ENCODE data around the gene NAGLU.

The NAGLU gene

DNA sequence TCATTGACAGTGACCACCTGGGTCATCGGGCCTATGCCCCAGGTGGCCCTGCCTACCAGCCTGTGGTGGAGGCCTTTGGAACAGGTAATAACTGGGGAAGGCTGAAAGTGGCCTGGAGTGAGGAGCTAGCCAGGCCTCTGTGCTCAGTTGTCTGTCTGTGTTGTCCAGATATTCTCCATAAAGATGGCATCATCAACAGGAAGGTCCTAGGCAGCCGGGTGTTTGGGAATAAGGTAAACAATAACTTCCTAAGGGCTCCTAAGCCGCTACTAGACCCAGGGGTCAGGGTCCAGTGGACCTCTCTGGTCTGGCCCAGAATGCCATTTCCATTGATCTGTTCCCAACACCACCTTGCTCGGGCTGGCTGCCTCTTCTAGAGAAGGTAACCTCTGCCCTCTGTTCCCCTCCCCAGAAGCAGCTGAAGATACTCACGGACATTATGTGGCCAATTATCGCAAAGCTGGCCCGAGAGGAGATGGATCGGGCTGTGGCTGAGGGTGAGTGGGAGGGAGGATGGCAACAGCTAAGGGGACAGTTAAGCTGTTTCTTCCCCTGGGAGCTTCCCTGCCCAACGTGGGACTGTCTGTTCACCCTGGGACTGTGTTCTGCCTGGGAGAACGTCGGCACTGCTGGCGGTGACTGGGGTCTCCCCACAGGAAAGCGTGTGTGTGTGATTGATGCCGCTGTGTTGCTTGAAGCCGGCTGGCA, 28.9 kb downstream of the NAGLU start:
- DNase-seq (ENCODE audit: low spot score): no peak

DNA sequence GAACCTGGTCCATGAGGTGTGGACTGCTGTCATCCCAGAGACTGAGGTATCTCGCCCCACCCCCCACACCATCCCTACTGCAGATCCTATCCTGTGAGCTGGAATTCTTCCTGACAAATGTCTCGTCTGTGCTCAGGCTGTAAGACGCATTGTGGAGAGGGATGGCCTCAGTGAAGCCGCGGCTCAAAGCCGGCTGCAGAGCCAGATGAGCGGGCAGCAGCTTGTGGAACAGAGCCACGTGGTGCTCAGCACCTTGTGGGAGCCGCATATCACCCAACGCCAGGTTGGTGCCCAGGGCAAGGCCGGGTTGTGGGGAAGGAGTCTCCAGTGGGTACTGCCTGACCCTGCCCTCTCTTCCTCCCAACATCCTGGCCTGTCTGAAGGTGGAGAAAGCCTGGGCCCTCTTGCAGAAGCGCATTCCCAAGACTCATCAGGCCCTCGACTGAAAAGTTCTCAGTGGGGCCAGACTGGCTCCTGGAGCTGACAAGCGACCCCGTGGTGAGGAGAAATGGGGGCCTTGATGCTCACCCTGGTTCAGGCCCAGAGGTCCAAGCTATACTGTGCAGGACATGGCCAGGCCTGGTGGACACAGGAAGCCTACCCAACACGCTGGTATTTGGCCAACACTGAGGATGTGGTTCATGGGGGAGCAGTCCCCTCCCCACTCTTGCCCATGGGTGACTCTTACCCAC, 29.6 kb downstream of the NAGLU start:
- no peak for DNase-seq (ENCODE audit: low spot score)

DNA sequence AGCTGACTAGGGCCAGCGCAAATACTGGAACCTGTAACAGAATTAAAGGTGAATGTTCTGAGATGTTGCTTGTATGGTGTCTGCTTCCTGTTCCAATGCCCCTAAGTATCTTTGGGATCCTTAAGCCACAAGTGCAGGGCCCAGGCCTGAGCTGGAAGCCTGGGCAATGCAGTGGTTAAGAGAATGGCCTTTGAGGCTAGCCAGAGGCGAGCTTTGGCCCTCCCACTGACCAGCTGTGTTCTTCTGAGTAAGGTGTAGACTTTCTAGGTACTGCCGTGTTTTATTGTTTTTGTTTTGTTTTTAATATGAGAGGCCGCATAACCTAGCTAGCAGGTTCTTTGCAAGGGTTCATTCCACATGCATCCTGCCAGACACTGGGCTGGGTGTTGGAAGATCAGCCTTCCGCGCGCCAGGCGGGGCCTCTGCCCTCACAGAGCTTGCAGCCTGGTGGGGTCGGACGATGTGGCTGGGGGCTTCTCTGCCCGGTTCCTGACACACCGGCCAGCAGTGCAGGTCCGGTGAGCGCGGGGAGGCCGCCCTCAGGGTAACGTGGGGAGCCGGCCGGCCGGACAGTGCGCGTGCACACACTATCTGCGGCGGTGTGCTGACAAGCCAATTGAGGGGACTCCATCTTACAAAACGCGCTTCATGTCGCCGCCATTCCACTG, 30.3 kb downstream of the NAGLU start:
- no peak for DNase-seq (ENCODE audit: low spot score)

DNA sequence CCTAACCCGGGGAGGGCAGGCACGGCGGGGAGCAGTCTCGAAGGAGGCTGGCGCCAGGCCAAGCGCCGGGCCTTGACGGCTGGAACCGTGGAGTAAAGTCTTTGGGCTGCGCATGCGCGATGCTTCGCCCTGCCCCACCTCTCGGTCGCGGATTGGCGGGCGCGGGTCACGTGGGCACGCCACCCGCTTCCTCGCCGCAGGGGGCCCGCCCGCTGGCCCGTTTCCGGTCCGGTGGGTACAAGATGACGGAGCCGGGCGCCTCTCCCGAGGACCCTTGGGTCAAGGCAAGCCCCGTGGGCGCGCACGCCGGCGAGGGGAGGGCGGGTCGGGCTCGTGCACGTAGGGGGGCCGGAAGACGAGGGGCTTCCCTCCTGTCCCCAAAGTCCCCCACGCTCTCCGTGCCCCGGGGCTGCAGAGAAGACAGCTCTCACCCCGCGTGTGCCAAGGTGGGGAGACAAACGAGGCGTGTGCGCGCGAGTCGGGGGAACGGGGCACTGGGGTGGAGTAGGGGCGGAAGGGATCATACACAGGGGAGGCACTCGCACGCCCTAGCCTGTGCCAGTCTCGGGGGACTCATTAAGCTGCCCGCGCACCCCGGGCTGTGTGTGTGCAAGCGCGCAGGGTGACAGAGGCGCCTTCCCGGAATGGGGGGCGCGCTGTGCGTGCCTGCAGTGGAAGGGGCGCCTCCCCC, 31.0 kb downstream of the NAGLU start, which contains the start of gene MLX:
Gene MLX, plus strand, starts transcription at position 218 of the 691 bp plus-strand sequence. Its CDS starts 25 bp downstream, at position 243.
- peak; percentile 94 for DNase-seq (ENCODE audit: low spot score)

DNA sequence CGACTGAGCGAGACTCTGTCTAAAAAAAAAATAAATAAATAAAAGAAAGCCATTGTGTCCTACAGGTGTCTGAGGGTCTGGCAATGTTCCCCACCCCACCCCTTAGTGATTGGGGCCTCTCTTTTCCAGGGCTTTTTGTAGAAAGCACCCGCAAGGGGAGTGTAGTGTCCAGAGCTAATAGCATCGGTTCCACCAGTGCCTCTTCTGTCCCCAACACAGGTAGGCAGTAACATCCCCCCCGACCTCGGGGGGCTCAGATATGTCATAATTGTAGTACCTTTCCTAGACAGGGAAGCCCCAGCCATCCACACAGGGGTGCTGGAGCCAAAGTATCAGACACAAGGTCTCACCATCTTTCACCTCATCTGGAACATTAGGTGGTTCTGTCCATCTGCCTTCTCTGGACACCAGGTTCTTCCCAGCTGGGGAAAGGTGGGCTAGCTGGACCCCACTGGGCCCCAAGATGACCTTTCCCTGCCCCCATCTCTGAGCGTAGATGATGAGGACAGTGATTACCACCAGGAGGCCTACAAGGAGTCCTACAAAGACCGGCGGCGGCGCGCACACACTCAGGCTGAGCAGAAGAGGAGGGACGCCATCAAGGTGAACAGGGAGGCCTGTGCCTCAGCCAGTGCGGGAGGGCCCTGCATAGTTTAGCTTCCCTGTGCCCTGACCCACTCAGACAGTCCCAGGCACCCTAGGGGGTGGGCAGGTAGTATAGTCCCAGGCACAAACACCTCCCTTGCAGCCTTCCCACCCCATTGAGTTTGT, 32.5 kb downstream of the NAGLU start:
- DNase-seq (ENCODE audit: low spot score): no peak

DNA sequence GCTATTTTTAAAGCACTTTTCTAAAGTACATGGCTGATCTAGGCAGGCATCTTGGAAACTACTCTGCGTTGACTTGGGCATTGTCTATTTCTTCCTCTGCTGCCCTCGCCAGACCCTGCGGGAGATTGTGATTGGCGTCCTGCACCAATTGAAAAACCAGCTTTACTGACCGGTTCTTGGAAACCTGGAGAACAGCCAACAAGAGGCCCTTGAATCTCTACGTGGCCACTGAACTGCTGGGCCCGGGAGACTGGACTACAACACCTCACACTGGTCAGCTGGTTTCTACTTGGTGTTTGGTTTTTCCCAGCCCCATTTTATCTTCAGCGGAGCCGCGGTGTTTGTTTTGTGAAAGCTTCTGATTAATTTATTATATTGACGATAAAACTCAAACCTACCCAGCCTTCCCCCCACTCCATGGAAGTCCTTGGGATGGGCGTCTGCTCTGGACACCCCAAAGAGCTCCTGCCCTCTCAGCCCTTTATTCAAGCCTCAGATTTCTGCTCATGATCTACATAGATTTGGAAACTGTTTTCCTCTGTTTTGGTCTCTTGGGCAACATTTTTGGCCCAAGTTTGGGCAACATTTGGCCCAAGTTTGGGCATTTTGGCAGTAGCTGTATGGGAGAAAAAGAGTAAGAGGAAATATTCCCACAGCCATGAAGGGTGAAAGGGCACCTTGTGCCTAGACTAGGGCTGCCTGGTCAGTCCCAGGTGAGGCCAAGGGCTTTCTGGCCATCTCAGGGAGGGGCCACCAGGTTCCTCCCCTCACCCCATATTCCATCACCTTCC, 35.6 kb downstream of the NAGLU start:
- no peak for DNase-seq (ENCODE audit: low spot score)

DNA sequence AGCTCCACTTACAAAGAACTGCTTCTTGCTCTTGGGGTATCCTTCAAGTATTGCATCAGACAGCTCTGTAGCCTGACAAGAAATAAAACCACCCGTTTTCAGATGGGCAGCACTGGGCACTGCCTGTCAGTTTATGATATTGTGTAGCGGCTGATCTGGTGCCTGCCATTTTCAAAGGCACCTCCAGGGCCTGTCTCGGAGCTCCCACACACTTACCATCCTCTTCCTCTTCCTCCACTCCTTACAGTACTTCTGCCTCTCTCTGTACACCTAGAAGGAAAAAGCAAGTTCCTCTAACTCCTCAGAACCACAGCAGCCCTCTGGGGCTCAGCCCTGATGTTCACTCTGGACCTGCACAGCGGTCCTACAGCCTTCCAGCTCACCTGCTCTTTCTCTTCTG, 37.1 kb downstream of the NAGLU start:
- no peak for DNase-seq (ENCODE audit: low spot score)

DNA sequence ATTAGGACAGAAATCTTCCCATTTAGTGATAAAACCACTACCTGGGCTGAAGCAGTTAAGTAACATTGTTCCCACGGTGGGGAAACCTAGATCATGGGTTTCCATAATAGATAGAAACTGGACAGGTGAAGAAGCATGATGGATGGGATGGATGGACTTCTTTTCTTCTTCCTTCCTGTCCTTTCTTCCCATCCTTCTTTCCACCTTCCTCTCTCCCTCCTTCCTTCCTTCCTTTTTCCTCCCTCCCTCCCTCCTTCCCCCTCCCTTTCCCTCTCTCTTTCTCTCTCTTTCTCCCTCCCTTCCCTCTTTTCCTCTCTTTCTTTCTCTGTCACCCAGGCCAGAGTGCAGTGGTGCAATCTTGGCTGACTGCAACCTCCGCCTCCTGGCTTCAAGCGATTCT, 38.4 kb downstream of the NAGLU start:
- DNase-seq (ENCODE audit: low spot score): no peak

DNA sequence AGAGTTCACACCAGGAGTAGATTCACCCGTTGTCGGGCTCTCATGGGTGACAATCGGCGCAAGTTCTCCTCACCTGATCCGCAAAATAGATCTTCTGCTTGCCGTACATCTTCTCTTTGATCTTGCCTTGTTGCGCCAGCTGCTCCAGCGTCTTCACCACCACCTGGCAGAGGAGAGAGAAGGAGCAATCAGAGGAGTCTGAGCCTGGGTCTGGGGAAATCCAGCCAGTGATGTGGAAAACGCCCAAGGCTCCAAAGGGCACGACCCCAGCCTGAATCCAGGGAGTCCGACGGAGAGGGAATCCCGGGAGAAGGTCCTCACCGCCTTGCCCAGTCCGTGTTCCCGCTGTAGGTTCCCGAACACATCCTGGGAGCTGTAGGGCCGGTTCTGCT, 41.1 kb downstream of the NAGLU start:
- DNase-seq (ENCODE audit: low spot score): peak; percentile 59

DNA sequence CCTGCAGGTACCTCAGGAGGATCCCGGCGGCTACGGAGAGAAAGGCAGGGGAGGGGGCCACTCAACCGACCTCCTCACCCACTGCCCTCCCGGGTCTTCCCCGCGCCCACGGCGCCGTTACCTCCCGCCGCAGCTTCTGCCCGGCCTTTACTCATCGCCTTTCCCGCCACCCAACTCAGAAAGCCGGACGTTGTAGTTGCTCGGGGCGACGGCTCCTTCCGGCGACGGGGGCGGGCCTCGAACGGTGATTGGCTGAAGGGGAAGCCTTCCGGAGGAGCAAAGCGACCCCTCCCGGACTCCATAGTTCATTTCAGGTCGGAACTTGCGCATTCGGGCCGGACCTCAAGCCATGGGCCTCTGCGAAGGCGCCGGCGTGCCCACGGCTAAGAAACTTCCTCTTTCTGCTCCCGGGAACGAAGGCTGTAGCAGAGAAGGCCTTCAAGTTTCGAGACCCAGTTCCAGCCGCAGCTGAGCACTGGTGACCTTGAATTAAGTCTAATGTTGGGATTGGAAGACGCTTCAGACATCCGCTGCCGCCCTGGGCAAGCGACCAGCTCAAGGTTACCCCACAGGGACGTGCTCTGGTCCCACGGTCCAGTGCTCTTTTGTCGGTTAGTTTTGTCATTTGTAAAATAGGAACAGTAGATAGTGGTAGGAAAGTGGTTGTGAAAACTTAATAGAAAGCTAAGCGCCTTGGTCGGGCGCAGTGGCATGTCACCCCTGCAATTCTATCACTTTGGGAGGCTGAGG, 41.7 kb downstream of the NAGLU start, which contains the start of gene PSMC3IP:
Gene PSMC3IP, minus strand, starts transcription at position 198 of the 750 bp plus-strand sequence. Its CDS starts 43 bp downstream, at position 155.
- DNase-seq (ENCODE audit: low spot score): peak; percentile 96

DNA sequence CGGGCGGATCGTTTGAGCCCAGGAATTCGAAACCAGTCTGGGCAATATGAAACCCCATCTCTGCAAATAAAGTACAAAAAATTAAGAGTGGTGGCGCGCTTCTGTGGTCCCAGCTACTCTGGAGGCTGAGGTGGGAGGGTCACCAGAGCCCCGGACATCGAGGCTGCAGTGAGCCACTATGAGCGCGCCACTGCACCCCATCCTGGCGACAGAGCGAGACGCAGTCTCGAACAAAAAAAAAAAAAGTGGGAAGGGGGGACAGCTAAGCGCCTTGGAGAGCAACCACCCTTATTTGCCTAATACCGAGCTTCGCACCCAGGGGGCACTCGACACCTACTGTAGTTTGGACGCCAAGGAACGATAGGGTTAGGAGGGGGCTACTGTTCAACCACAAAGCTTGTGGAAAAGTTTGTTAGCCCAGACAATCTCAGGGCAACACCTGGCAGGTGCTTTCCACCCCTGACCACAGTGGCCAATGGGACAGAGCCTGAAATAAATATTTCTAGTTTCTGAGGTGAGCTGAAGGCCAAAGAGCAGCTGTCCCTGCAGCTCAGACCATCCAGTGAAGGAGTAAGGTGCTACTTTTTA, 42.3 kb downstream of the NAGLU start:
- DNase-seq (ENCODE audit: low spot score): peak; percentile 91

DNA sequence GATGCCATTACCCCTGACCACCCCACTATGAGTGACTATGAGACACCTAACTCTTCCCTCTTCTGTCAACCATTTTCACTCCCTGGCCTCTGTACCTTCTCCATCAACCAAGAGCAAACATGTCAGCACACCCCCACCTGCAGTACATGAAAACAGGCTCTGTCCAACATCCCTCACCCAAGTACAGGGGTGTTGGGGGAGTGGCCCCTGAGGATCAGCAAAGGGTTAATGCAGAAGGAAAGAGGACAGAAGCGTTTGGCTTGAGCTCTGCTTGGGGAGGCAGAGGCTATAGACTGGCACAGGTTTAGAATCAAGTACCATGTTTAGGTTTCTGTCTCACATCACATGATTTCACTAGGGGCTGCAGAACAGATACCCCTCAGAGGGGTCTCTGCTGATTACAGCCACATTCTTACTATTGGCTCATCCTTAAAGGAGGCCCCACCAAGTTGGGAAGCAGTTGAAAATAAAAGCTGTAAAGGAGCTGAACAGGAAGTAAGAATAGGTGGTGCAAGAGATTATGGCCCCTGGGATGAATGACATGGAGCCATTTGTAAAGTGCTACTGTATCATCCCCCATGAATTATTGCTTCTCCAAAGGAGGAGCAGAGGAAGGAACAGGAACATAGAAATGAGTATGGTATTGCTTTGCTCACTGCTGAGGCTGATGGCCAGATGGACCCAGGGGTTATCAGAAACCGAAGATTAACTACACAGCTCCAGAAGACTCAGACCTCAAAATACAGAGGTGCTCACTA, 43.9 kb downstream of the NAGLU start:
- DNase-seq (ENCODE audit: low spot score): no peak

DNA sequence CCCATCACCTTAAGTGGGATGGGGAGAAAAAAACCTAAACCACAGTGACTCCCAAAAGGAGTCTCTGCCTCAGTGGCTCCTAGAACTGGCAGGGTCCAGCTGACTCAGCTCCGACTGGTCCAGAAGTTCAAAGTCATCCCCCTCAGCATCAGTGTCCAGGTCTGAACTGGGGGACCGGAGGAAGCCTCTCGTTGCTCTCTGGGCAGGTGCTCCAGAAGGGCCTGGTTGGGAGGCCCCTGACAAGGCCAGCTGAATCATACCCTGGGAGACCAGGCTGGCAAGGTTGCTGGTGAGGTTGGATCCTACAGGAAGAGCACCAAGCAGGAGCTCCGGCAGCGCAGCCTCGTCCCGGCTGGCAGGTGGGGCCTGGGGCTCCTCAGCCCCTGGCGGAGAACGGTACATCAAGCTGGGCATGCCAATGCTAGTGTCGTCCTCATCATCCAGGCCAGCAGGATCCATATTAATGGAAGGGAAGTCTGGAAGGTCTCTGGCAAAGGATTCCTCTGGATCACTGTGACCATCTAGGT, 45.8 kb downstream of the NAGLU start:
- DNase-seq (ENCODE audit: low spot score): no peak

DNA sequence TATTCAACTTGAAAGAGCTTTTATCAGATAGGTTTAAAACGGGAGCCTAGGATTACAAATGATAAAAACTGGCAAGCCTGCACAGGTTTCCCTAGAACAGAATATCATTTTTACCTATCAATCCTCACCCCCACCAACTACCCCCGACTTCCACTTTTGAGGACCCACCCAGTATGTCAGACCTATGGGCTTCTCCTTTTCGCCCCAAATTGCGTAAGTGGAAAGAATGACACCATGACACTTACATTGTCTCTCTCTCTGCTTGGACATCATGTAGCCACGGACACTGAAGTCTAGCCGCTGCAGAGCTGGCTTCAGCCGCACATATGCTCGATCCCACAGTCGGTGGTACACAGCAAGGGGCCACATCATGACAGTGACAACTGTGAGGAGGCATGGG, 48.8 kb downstream of the NAGLU start:
- no peak for DNase-seq (ENCODE audit: low spot score)

DNA sequence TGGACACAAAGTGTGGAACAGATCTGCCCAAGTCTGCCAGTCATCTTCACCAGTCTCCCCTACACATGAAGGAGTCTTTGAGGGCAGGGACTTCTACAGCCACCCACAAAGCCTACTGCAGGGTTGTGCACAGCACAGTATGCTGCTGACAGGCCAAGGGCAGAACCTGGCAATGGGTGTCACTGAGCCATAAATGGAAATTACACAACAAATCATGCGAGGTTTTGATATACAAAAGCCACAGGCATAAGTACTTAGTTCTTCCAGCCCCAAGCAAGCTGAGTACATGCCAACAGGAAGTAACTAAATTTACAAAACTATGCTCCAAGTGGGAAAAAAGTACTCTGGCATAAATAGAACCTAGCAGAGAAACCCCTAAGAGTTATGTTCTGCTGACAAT, 49.3 kb downstream of the NAGLU start:
- no peak for DNase-seq (ENCODE audit: low spot score)

DNA sequence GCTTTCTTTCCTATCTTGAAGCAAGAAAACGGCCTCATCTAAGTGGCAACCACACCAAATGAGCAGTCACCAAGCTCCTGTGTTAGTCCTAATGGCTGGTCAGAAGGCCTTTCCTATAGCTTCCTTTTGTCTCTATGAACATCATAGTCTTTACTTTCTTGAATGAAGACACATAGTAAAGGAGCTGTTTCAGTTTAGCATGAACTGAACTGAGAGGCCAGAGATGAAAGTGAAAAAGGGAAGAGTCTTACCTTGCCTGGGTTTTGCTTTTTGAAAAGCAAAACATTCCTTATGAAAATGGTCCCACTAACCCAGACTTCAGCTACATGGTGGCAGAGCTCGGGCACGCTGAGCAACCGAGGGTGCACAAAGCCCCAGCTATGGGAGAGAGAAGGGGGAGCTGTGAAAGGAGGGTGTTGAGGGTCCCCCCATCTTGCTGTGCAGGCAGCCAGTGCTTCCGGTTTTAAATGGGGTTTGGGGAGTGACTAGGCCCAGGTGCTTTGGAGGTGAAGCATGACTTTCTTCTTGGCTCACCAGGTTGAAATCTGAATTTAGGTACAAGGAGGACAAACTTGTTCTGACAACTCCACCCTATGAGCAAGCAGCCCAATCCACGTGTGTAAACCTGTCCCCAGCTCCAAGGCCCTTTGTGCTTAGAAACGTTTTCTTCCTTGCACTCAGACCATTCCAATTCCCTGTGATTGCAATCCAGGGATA, 50.6 kb downstream of the NAGLU start:
- no peak for DNase-seq (ENCODE audit: low spot score)

DNA sequence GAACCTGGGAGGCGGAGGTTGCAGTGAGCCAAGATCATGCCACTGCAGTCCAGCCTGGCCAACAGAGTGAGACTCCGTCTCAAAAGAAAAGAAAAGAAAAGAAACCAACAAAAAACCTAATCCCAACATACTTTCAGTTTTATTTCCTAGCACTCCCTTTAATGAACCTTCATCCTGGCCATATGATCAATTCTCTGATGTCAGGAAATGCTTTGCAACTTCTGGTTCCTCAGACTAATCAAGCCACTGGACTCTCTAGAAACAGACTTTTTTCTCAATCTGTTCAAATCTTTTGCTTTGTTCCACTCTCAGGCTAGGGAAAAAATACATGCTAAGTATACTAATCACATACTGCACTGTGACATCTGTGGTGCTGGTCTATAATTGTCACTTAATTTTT, 54.8 kb downstream of the NAGLU start:
- no peak for DNase-seq (ENCODE audit: low spot score)

DNA sequence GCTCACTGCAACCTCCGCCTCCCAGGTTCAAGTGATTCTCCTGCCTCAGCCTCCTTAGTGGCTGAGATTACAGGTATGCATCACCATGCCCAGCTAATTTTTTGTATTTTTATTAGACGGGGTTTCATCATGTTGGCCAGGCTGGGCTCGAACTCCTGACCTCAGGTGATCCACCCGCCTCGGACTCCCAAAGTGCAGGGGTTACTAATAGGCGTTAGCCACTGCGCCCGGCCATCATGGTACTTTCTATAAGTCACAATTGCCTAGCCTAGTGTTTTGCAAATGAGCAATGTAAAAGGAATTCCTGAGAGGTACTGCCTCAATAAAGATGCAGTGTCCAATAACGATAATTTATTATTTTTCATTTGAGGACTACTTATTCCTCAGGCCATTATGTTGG, 55.4 kb downstream of the NAGLU start:
- no peak for DNase-seq (ENCODE audit: low spot score)

All from NAMALWA (cell line).